ENCODE results near the gene DNAJC24.

GRCh38 chr11:31414338-31414737 is 44.7 kb downstream of the DNAJC24 start:
- TF ChIP-seq REST (IDR thresholded peaks at IDR 0.05; ENCODE audit: borderline replicate concordance) = no peak
- no peak for TF ChIP-seq CTCF (IDR thresholded peaks at IDR 0.05; ENCODE audit: poor library complexity, severe bottlenecking)
- TF ChIP-seq EP300 (conservative IDR thresholded peaks at IDR 0.05; ENCODE audit: poor library complexity, severe bottlenecking) = no peak
- no peak for TF ChIP-seq SMC3 (conservative IDR thresholded peaks at IDR 0.05; ENCODE audit: poor library complexity)
- TF ChIP-seq RAD21 (conservative IDR thresholded peaks at IDR 0.05) = no peak
- no peak for TF ChIP-seq POLR2AphosphoS5 (IDR thresholded peaks at IDR 0.05)
- TF ChIP-seq EZH2 (IDR thresholded peaks at IDR 0.05; ENCODE audit: borderline replicate concordance, insufficient read depth, low read length, poor library complexity, severe bottlenecking) = no peak
- no peak for TF ChIP-seq TAF1 (IDR thresholded peaks at IDR 0.05; ENCODE audit: low read depth)
